GM12878 (cell line): ENCODE data around the gene LTA. TPM values are rescaled to one million over a fixed set of nuclear protein-coding genes. Genes with fewer than 3 reads are reported as not detected.

Experiments used
- ATF3 ChIP-seq: IDR thresholded peaks from 2 replicates; pipeline ENCODE4 v1.6.1; 2011; ENCODE audit warnings: low read depth, mild to moderate bottlenecking, low read length, moderate library complexity, borderline replicate concordance; ENCODE audit errors: extremely low read depth
- BHLHE40 ChIP-seq, 2 experiments: fragments of 450-650 bp in 1 of 2; IDR thresholded peaks; 2 replicates each; pipeline ENCODE4 v1.6.1; 2011 to 2017; ENCODE audit warnings: low read depth in 2 of 2, borderline replicate concordance in 1 of 2, improper control_type of control experiment in 1 of 2, low read length in 1 of 2, mild to moderate bottlenecking in 1 of 2
- CBFB ChIP-seq: IDR thresholded peaks from 2 replicates; pipeline ENCODE4 v1.6.1; 2016; ENCODE audit warnings: antibody characterized with exemption, low read depth
- CEBPB ChIP-seq, 2 experiments: fragments of 150-350 bp in 1 of 2; IDR thresholded peaks; 2 replicates each; pipeline ENCODE4 v1.6.1; 2012 to 2014; ENCODE audit warnings: low read depth in 2 of 2, low read length in 2 of 2, borderline replicate concordance in 1 of 2, inconsistent platforms in 1 of 2
- E2F4 ChIP-seq: IDR thresholded peaks from 2 replicates; pipeline ENCODE4 v1.6.1; 2012; ENCODE audit warnings: low read depth, low read length, improper control_type of control experiment
- ETV6 ChIP-seq, 2 experiments: fragments of 450-650 bp in 1 of 2; IDR thresholded peaks in 1 of 2; conservative IDR thresholded peaks in 1 of 2; 2 replicates each; pipeline ENCODE4 v1.6.1; 2014; ENCODE audit warnings: antibody characterized with exemption in 1 of 2, borderline replicate concordance in 1 of 2, low read depth in 1 of 2, mild to moderate bottlenecking in 1 of 2, moderate library complexity in 1 of 2
- FOS ChIP-seq: IDR thresholded peaks from 3 replicates; pipeline ENCODE4 v1.6.1; 2011; ENCODE audit warnings: borderline replicate concordance; ENCODE audit not compliant: insufficient read length; ENCODE audit errors: extremely low read depth
- HCFC1 ChIP-seq: fragments of 150-350 bp; IDR thresholded peaks from 2 replicates; pipeline ENCODE4 v1.6.1; 2014; ENCODE audit warnings: low read length
- KLF5 ChIP-seq: fragments of 450-650 bp; IDR thresholded peaks from 2 replicates; pipeline ENCODE4 v1.6.1; 2014; ENCODE audit warnings: mild to moderate bottlenecking; ENCODE audit not compliant: partially characterized antibody
- MEF2A ChIP-seq: IDR thresholded peaks from 2 replicates; pipeline ENCODE4 v1.6.1; 2011; ENCODE audit warnings: low read depth, mild to moderate bottlenecking, low read length, moderate library complexity; ENCODE audit not compliant: insufficient read depth
- MEF2B ChIP-seq: fragments of 450-650 bp; IDR thresholded peaks from 2 replicates; pipeline ENCODE4 v1.6.1; 2018; ENCODE audit warnings: mild to moderate bottlenecking, moderate library complexity; ENCODE audit not compliant: partially characterized antibody, poor library complexity, severe bottlenecking
- PML ChIP-seq: IDR thresholded peaks from 2 replicates; pipeline ENCODE4 v1.6.1; 2012; ENCODE audit warnings: low read length, inconsistent platforms
- POLR2A ChIP-seq: IDR thresholded peaks from 2 replicates; pipeline ENCODE4 v1.6.1; 2011; ENCODE audit warnings: low read depth, mild to moderate bottlenecking, low read length
- PRDM15 ChIP-seq: fragments of 450-650 bp; formaldehyde crosslinking; IDR thresholded peaks from 2 replicates; pipeline ENCODE4 v1.4.0; 2020; ENCODE audit warnings: mild to moderate bottlenecking, moderate library complexity
- RBBP5 ChIP-seq: fragments of 200-600 bp; sonication (generic); conservative IDR thresholded peaks from 2 replicates; pipeline ENCODE4 v1.6.1; 2016
- RUNX3 ChIP-seq: IDR thresholded peaks from 2 replicates; pipeline ENCODE4 v1.6.1; 2012; ENCODE audit warnings: low read length, inconsistent platforms
- SIX5 ChIP-seq: IDR thresholded peaks from 2 replicates; pipeline ENCODE4 v1.6.1; 2011; ENCODE audit warnings: mild to moderate bottlenecking, low read depth, low read length, moderate library complexity; ENCODE audit not compliant: severe bottlenecking
- STAT1 ChIP-seq: fragments of 450-650 bp; conservative IDR thresholded peaks from 2 replicates; pipeline ENCODE4 v1.6.1; 2014; ENCODE audit warnings: antibody characterized with exemption, mild to moderate bottlenecking
- TBL1XR1 ChIP-seq: IDR thresholded peaks from 2 replicates; pipeline ENCODE4 v1.6.1; 2012; ENCODE audit warnings: low read depth, low read length, improper control_type of control experiment
- USF1 ChIP-seq: IDR thresholded peaks from 2 replicates; pipeline ENCODE4 v1.6.1; 2011; ENCODE audit warnings: borderline replicate concordance, low read depth, mild to moderate bottlenecking, moderate library complexity, mixed read lengths, low read length; ENCODE audit not compliant: insufficient read depth; ENCODE audit errors: extremely low read length
- polyA plus RNA-seq, 11 experiments: library from polyadenylated mRNA; depleted of rRNA in 4 of 11; unstranded in 6 of 11; stranded (reverse) in 5 of 11; fragments of >200 nt; fragmentation: Nextera tagmentation in 4 of 11; fragmentation: Illumina TruSeq in 1 of 11; extraction: Ambion mirVana in 4 of 11; extraction: Trizol in 1 of 11; gene quantifications; 1 replicate in 1 of 11; 2 replicates in 10 of 11; pipeline versions ENCODE4 v1.2.1 to v1.2.3, GENCODE V29; 2011 to 2016; ENCODE audit warnings: inconsistent platforms in 2 of 11, missing spikeins in 2 of 11, low read depth in 1 of 11
- total RNA-seq, 4 experiments: library from RNA; depleted of rRNA in 3 of 4; stranded (reverse); fragments of >200 nt in 3 of 4; fragmentation: Illumina TruSeq in 1 of 4; extraction: Trizol in 1 of 4; gene quantifications; 2 replicates each; pipeline versions ENCODE4 v1.2.1 to v1.2.3, GENCODE V29; 2013 to 2021

Gene LTA
- total and polyA plus RNA-seq, 10 of the 15 experiments (the other 5 are each of a cell fraction or from before 2014, with no cell fraction given) = 27.5 to 100 (median 75.1) TPM

DNA sequence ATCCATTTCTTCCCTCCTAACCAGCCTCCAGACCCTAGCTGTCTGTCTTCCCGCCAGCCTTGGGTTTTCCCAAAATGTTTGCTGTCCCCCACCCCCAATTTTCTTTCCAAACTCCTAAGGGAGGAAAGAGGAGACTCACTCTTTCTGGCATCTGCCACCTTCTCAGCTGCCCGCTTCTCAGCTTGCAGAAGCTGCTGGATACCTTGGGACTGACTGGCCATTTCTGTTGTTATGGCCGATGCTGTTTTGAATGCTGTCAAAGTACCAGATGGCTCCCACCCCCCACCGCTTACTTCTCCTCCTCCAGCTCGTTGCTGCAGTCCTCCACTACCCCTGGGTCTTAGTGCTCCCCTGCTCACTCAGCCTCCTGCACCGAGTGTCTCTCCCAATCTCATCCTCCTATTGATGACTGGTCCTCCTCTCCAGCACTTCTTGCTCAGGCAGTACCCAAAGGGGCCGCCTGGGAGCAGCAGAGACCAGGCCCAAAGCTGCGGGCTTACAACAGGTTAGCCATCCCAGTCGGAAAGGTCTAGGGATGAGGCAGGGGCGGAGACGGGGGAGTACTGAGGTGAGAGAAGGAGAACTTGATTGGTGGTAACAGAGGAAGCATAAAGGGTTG, 25.6 kb upstream of the LTA start, which contains the start of gene ATP6V1G2 (continued):
- TF ChIP-seq BHLHE40 (IDR thresholded peaks at IDR 0.05; ENCODE audit: borderline replicate concordance in 1 of 2, low read depth in 2 of 2, low read length in 1 of 2) (0 out of 4 replicates have a peak, but pooled peaks of 1 of the 2 experiments have one; percentile 15), ETV6 (conservative IDR thresholded peaks at IDR 0.05 in 1 of 2, IDR thresholded peaks at IDR 0.05 in 1 of 2; ENCODE audit: borderline replicate concordance in 1 of 2, low read depth in 1 of 2) (no peak), USF1 (no peak), KLF5 (no peak), FOS (no peak), ATF3 (no peak), STAT1 (peak; percentile 66; the same call in 1 of the 2 replicates), RBBP5 (no peak), HCFC1 (peak; percentile 57), TBL1XR1 (no peak), PML (no peak), POLR2A (no peak), E2F4 (no peak), RUNX3 (no peak; the same call in 1 of the 2 replicates), CEBPB (IDR thresholded peaks at IDR 0.05; ENCODE audit: borderline replicate concordance in 1 of 2, low read depth in 2 of 2, low read length in 2 of 2) (no peak), SIX5 (peak; percentile 39), CBFB (no peak), PRDM15 (CRISPR knock-in tag) (no peak), MEF2A (0 out of 2 replicates have a peak, but pooled peaks have one; percentile 17), MEF2B (no peak)
